SH-SY5Y (cell line): ENCODE data around the gene BCL2L14.

ENCODE experiments used
- GATA2 ChIP-seq: IDR thresholded peaks from 2 replicates; pipeline ENCODE4 v1.6.1; 2011; ENCODE audit warnings: mild to moderate bottlenecking, low read depth, low read length
- GATA3 ChIP-seq: IDR thresholded peaks from 2 replicates; pipeline ENCODE4 v1.6.1; 2011; ENCODE audit warnings: low read depth, mild to moderate bottlenecking, low read length, moderate library complexity

DNA sequence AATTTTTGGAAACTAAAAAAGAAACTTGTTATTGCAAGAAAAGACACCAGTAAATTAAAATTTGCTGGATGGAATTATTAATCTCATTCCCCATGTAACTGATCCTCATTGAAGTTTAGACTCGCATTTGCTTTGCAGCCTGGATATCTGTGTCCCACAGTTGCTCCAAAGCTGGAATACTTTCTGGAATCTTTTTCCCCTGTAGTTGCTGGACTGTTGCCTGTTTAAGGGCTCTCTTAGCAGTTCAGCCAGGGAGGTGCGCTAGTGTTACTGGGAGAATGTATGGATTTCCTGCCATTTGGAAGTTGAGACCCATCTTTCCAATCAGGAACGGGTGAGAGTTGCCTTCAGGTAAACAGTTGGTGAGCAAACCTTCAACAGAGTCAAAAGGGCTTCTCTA lies 20.3 kb downstream of the BCL2L14 start:
- TF ChIP-seq GATA2 (no peak), GATA3 (no peak)
